ENCODE results near the gene ARL5A. TPM values are rescaled to one million over a fixed set of nuclear protein-coding genes. Genes with fewer than 3 reads are reported as not detected.

ARL5A gene
- total and polyA plus RNA-seq, 2 donors (not counting 1 experiment from before 2014, with no cell fraction given) = 29.8 to 40.3 TPM

- Histone ChIP-seq H3K9me3 (ENCODE audit: control insufficient read depth, insufficient read depth, low read depth, low read length) (no peaks in the 10 kb centered on the region), H3K79me2 (ENCODE audit: control insufficient read depth, insufficient read depth, low read length) (no peaks in the 10 kb centered on the region), H3K27me3 (ENCODE audit: control insufficient read depth, insufficient read depth, low read length) (no peaks in the 10 kb centered on the region), H4K20me1 (ENCODE audit: control insufficient read depth, extremely low read depth, insufficient read depth, low read length) (no peaks in the 10 kb centered on the region), H3K36me3 (ENCODE audit: control insufficient read depth, insufficient read depth, low read length) (no peaks in the 10 kb centered on the region), H3K4me1 (ENCODE audit: control insufficient read depth, extremely low read depth, insufficient read depth, low read length) (no peaks in the 10 kb centered on the region), H3K4me2 (ENCODE audit: extremely low read depth, insufficient read depth, low read length) (no peak overlapping the region), H2AFZ (ENCODE audit: low read length) (no peak overlapping the region), H3K4me3 (replicated peaks in 1 of 4; ENCODE audit: control extremely low read depth in 1 of 4, insufficient read depth in 1 of 4, low read depth in 3 of 4, low read length in 4 of 4) (no peak overlapping the region), H3K27ac (ENCODE audit: insufficient read depth, low read length) (no peak overlapping the region), H3K9ac (ENCODE audit: insufficient read depth, low read length) (no peak overlapping the region)
- no peak for TF ChIP-seq EZH2 (IDR thresholded peaks at IDR 0.05; ENCODE audit: low read length, missing control alignments)
- TF ChIP-seq CTCF (conservative IDR thresholded peaks at IDR 0.05 in 1 of 2, IDR thresholded peaks at IDR 0.05 in 1 of 2; ENCODE audit: low read depth in 1 of 2, low read length in 2 of 2) = no peak
- DNase-seq (ENCODE audit: low read depth in 2 of 2) = no peak
Measured at GRCh38 chr2:151793123-151793522, 35.1 kb downstream of the ARL5A start.

GRCh38 chr2:151792589-151792988 lies 35.6 kb downstream of the ARL5A start:
- DNase-seq (ENCODE audit: low read depth in 2 of 2) = no peak
- Histone ChIP-seq H3K27ac (ENCODE audit: insufficient read depth, low read length) (no peak overlapping the region), H3K4me2 (ENCODE audit: extremely low read depth, insufficient read depth, low read length) (no peak overlapping the region)

GRCh38 chr2:151791545-151791944 lies 36.7 kb downstream of the ARL5A start:
- no peaks in the 10 kb centered on the region for H3K79me2 ChIP-seq (ENCODE audit: control insufficient read depth, insufficient read depth, low read length)
- no peaks in the 10 kb centered on the region for H4K20me1 ChIP-seq (ENCODE audit: control insufficient read depth, extremely low read depth, insufficient read depth, low read length)
- H3K27me3 ChIP-seq (ENCODE audit: control insufficient read depth, insufficient read depth, low read length) = no peaks in the 10 kb centered on the region
- H2AFZ ChIP-seq (ENCODE audit: low read length) = no peak overlapping the region
- H3K9ac ChIP-seq (ENCODE audit: insufficient read depth, low read length) = no peak overlapping the region
- TF ChIP-seq EZH2 (IDR thresholded peaks at IDR 0.05; ENCODE audit: low read length, missing control alignments) (no peak), CTCF (conservative IDR thresholded peaks at IDR 0.05 in 1 of 2, IDR thresholded peaks at IDR 0.05 in 1 of 2; ENCODE audit: low read depth in 1 of 2, low read length in 2 of 2) (no peak)
- H3K4me1 ChIP-seq (ENCODE audit: control insufficient read depth, extremely low read depth, insufficient read depth, low read length) = no peaks in the 10 kb centered on the region
- DNase-seq (ENCODE audit: low read depth in 2 of 2) = no peak
- no peaks in the 10 kb centered on the region for H3K9me3 ChIP-seq (ENCODE audit: control insufficient read depth, insufficient read depth, low read depth, low read length)
- no peak overlapping the region for H3K4me2 ChIP-seq (ENCODE audit: extremely low read depth, insufficient read depth, low read length)
- no peak overlapping the region for H3K4me3 ChIP-seq (replicated peaks in 1 of 4; ENCODE audit: control extremely low read depth in 1 of 4, insufficient read depth in 1 of 4, low read depth in 3 of 4, low read length in 4 of 4)
- no peaks in the 10 kb centered on the region for H3K36me3 ChIP-seq (ENCODE audit: control insufficient read depth, insufficient read depth, low read length)
- H3K27ac ChIP-seq (ENCODE audit: insufficient read depth, low read length) = no peak overlapping the region

More at GRCh38 chr2:151792589-151792988, 35.6 kb downstream of the ARL5A start:
- Histone ChIP-seq H4K20me1 (ENCODE audit: control insufficient read depth, extremely low read depth, insufficient read depth, low read length) (no peaks in the 10 kb centered on the region), H3K9me3 (ENCODE audit: control insufficient read depth, insufficient read depth, low read depth, low read length) (no peaks in the 10 kb centered on the region), H3K36me3 (ENCODE audit: control insufficient read depth, insufficient read depth, low read length) (no peaks in the 10 kb centered on the region), H2AFZ (ENCODE audit: low read length) (no peak overlapping the region), H3K9ac (ENCODE audit: insufficient read depth, low read length) (no peak overlapping the region), H3K27me3 (ENCODE audit: control insufficient read depth, insufficient read depth, low read length) (no peaks in the 10 kb centered on the region), H3K4me1 (ENCODE audit: control insufficient read depth, extremely low read depth, insufficient read depth, low read length) (no peaks in the 10 kb centered on the region), H3K79me2 (ENCODE audit: control insufficient read depth, insufficient read depth, low read length) (no peaks in the 10 kb centered on the region), H3K4me3 (replicated peaks in 1 of 4; ENCODE audit: control extremely low read depth in 1 of 4, insufficient read depth in 1 of 4, low read depth in 3 of 4, low read length in 4 of 4) (no peak overlapping the region)
- TF ChIP-seq CTCF (conservative IDR thresholded peaks at IDR 0.05 in 1 of 2, IDR thresholded peaks at IDR 0.05 in 1 of 2; ENCODE audit: low read depth in 1 of 2, low read length in 2 of 2) = no peak
- TF ChIP-seq EZH2 (IDR thresholded peaks at IDR 0.05; ENCODE audit: low read length, missing control alignments) = no peak

Measured in fibroblast of lung (primary cell).